Lung (tissue), 12 donors: ENCODE measurements around the gene PRELP. TPM values are rescaled to one million over a fixed set of nuclear protein-coding genes. Genes with fewer than 3 reads are reported as not detected.

Experiments
- ATAC-seq: fragments of 200-7000 bp; cut with Tn5 transposase; one replicate; pipeline ENCODE4 v1.9.1; 2020; ENCODE audit warnings: moderate number of reproducible peaks; ENCODE audit not compliant: insufficient read depth, low FRiP score
- DNase-seq, 3 donors: peaks; one replicate each; pipeline ENCODE4 v3.0.0-alpha.2; 2013 to 2017
- H3K27ac ChIP-seq, 2 donors: one replicate each; pipeline ENCODE4 v1.5.1; 2013; ENCODE audit warnings: mild to moderate bottlenecking in 2 of 2, moderate library complexity in 2 of 2, control low read depth in 1 of 2, inconsistent platforms in 1 of 2, low read depth in 1 of 2, low read length in 1 of 2
- H3K27me3 ChIP-seq, 3 donors: one replicate each; pipeline ENCODE4 v1.5.1; 2013; ENCODE audit warnings: low read length in 2 of 3; ENCODE audit not compliant: control insufficient read depth in 3 of 3, insufficient read depth in 3 of 3
- H3K36me3 ChIP-seq, 4 donors: one replicate each; pipeline ENCODE4 v1.5.1; 2013; ENCODE audit warnings: low read length in 4 of 4, mild to moderate bottlenecking in 1 of 4, moderate library complexity in 1 of 4; ENCODE audit not compliant: control insufficient read depth in 4 of 4, insufficient read depth in 4 of 4
- H3K4me1 ChIP-seq, 5 donors: one replicate each; pipeline ENCODE4 v1.5.1; 2013; ENCODE audit warnings: low read length in 5 of 5, mild to moderate bottlenecking in 2 of 5, moderate library complexity in 1 of 5; ENCODE audit not compliant: control insufficient read depth in 5 of 5, insufficient read depth in 5 of 5
- H3K4me3 ChIP-seq: one replicate; pipeline ENCODE4 v1.5.1; 2013; ENCODE audit warnings: mild to moderate bottlenecking, control low read depth, moderate library complexity
- H3K9ac ChIP-seq, 2 donors: one replicate each; pipeline ENCODE4 v1.5.1; 2013; ENCODE audit warnings: low read length in 2 of 2, control low read depth in 1 of 2; ENCODE audit not compliant: insufficient read depth in 1 of 2
- H3K9me3 ChIP-seq, 4 donors: one replicate each; pipeline ENCODE4 v1.5.1; 2013; ENCODE audit warnings: low read length in 3 of 4, mild to moderate bottlenecking in 1 of 4, moderate library complexity in 1 of 4; ENCODE audit not compliant: control insufficient read depth in 4 of 4, insufficient read depth in 3 of 4
- WGBS, 2 donors: extraction: QIAGEN DNeasy Blood & Tissue Kit; methylation state at CpG; one replicate each; pipeline ENCODE4 v1.1.7; 2013; 5-methylcytosine and 5-hydroxymethylcytosine counted together
- polyA plus RNA-seq, 2 donors: library from polyadenylated mRNA; stranded (reverse); fragments of 200-250 nt; gene quantifications; one replicate each; pipeline ENCODE4 v1.2.1, GENCODE V29; 2013
- total RNA-seq, 2 donors: library from RNA; depleted of rRNA in 1 of 2; stranded (reverse); fragments of >200 nt in 1 of 2; gene quantifications; one replicate each; pipeline ENCODE4 v1.2.1, GENCODE V29; 2014 to 2021
- TF ChIP-seq, protein P1 (sequence below): IDR thresholded peaks from 2 replicates; pipeline ENCODE4 v1.5.1; 2012; ENCODE audit warnings: mild to moderate bottlenecking; ENCODE audit errors: control extremely low read depth, extremely low read depth
- donor health status: control.
- donor health status: control.
- donor health status: Bipolar disorder and iron deficiency.
- donor health status: healthy.
- donor health status: DM: yes; HTN: yes; CAD: no.

PRELP gene
- total and polyA plus RNA-seq, 4 donors = 2.0 to 26.0 (median 13.6) TPM

DNA sequence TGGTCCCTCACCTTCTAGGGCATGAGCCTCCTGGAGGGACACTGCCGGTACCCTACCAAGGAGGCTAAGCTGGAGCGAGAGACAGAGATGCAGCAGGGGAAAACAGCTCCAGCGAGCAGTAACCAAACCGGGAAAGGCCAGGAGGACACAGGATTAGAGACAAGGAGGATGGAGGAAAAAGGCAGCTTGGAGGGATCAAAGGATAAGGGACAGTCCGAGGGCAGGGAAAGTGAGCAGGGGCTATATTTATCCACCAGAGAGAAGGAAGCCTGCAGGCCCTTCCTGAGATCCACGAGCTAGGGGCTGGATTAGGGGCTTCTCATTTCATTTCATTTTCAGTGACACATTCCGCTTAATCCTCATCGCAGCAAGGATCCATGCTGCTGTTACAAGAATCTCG is 33.8 kb upstream of the PRELP start:
- DNase-seq (no peak), ATAC-seq (no peak)
- Histone ChIP-seq H3K4me1 (peaks cover 0 to 44% (median 14%) of the 10 kb centered on the region in 5 donors), H3K27me3 (no peaks in the 10 kb centered on the region), H3K27ac (peak overlapping the region in 1 of 2 donors; percentile 34), H3K9me3 (peaks cover 0 to 5% (median 1%) of the 10 kb centered on the region in 4 donors), H3K4me3 (no peak overlapping the region), H3K36me3 (no peaks in the 10 kb centered on the region), H3K9ac (no peak overlapping the region)
- 81 to 84% methylated on average over 9 of the region's 9 CpGs for WGBS, 2 donors
- TF ChIP-seq, protein P1, sequence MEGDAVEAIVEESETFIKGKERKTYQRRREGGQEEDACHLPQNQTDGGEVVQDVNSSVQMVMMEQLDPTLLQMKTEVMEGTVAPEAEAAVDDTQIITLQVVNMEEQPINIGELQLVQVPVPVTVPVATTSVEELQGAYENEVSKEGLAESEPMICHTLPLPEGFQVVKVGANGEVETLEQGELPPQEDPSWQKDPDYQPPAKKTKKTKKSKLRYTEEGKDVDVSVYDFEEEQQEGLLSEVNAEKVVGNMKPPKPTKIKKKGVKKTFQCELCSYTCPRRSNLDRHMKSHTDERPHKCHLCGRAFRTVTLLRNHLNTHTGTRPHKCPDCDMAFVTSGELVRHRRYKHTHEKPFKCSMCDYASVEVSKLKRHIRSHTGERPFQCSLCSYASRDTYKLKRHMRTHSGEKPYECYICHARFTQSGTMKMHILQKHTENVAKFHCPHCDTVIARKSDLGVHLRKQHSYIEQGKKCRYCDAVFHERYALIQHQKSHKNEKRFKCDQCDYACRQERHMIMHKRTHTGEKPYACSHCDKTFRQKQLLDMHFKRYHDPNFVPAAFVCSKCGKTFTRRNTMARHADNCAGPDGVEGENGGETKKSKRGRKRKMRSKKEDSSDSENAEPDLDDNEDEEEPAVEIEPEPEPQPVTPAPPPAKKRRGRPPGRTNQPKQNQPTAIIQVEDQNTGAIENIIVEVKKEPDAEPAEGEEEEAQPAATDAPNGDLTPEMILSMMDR = no peak

DNA sequence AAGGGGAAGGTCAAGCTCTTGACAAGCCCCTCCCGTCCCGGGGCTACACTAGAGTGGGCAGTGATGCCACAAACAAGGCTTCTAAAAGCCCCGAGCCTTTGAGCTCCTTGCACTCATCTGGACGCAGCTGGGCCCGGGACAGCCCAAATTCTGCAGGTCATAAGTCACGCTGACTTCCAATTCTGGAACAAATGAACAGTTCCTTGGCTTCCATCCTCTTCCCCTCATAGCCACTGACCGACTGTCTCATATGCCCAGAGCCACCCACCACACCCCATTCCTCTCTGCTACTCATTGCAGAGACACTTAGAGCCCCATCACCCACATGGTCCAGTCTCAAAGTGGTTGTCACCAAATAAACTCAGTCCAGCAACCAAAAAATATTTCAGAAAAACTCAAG is 32.8 kb upstream of the PRELP start:
- Histone ChIP-seq H3K27me3 (no peaks in the 10 kb centered on the region), H3K27ac (peak overlapping the region in 1 of 2 donors; percentile 32), H3K4me1 (peaks cover 0 to 44% (median 14%) of the 10 kb centered on the region in 5 donors), H3K4me3 (no peak overlapping the region), H3K36me3 (no peaks in the 10 kb centered on the region), H3K9ac (no peak overlapping the region), H3K9me3 (peaks cover 0 to 5% (median 1%) of the 10 kb centered on the region in 4 donors)
- ATAC-seq = no peak
- TF ChIP-seq, protein P1 = no peak
- DNase-seq = no peak
- WGBS, 2 donors = 61 to 76% methylated on average over 7 of the region's 7 CpGs

DNA sequence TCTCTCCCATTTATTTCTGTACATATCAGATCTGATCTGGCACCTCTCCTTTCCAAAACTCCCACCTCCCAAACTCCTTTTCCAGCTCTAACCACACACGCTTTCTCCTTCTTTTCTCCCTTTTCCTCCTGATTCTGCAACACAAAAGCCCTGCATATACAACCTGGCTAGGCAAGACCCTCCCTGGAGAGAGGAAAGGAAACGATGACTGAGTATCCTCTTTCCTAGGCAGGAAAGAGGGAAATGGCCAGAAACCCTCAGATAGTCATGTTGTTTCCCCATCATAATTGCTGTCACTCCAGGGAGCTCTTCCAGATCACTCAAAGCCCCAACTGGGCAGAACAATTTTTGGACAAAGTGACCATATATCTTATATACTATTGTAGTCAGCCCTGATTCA is 32.3 kb upstream of the PRELP start:
- H3K27me3 ChIP-seq = no peaks in the 10 kb centered on the region
- DNase-seq (no peak), ATAC-seq (no peak)
- H3K27ac ChIP-seq = peak overlapping the region in 1 of 2 donors; percentile 22
- no peak overlapping the region for H3K4me3 ChIP-seq
- H3K36me3 ChIP-seq = no peaks in the 10 kb centered on the region
- TF ChIP-seq, protein P1 = no peak
- H3K9ac ChIP-seq = no peak overlapping the region
- 77 to 86% methylated on average over 2 of the region's 2 CpGs for WGBS, 2 donors
- H3K9me3 ChIP-seq = peaks cover 0 to 5% (median 1%) of the 10 kb centered on the region in 4 donors
- peaks cover 0 to 44% (median 16%) of the 10 kb centered on the region in 5 donors for H3K4me1 ChIP-seq

DNA sequence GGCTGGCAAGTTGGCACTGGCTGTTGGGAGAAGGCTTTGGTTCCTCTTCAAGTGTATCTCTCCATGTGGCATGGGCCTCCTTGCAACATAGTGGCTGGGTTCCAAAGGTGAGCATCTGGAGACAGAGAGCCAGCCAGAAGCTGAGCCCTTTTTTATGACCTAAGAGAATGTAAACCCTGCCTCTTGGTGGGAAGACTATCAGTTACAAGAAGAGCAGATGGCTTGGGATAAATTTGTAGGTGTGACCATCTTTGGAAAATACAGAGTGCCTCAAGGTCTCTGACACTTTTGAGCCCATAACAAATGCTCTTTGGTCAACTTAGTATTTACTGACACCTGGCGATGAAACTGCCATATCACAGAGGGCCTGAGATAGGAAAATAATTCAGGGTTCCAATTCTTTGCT is 31.4 kb upstream of the PRELP start:
- WGBS, 2 donors = 96 to 97% methylated on average over 1 of the region's 1 CpG
- TF ChIP-seq, protein P1 = no peak
- no peak for ATAC-seq

More for the DNA sequence above, 31.4 kb upstream of the PRELP start:
- Histone ChIP-seq H3K4me1 (peaks cover 0 to 36% (median 17%) of the 10 kb centered on the region in 5 donors), H3K36me3 (no peaks in the 10 kb centered on the region), H3K27ac (peak overlapping the region in 1 of 2 donors; percentile 37), H3K9ac (no peak overlapping the region), H3K4me3 (no peak overlapping the region), H3K9me3 (peaks cover 0 to 5% (median 1%) of the 10 kb centered on the region in 4 donors), H3K27me3 (no peaks in the 10 kb centered on the region)
- DNase-seq = no peak
